WTC11 (cell line): ENCODE data around the gene SYT8. TPM values are rescaled to one million over a fixed set of nuclear protein-coding genes. Genes with fewer than 3 reads are reported as not detected.

ENCODE experiments used
- ATAC-seq: fragments of 200-7000 bp; cut with Tn5 transposase; 2 replicates; pipeline ENCODE4 v1.10.0; 2021; ENCODE audit warnings: mild to moderate bottlenecking, moderate library complexity
- CTCF ChIA-PET: fragments of 300-600 bp; sonication (Branson Sonifier 250); formaldehyde crosslinking; loops from one replicate; lab custom pipeline; 2021; ENCODE audit warnings: antibody characterized with exemption; lab: Charles Lee
- POLR2A ChIA-PET: fragments of 350-600 bp; sonication (Branson Sonifier 250); formaldehyde crosslinking; loops from one replicate; lab custom pipeline; 2021; ENCODE audit warnings: antibody characterized with exemption; lab: Charles Lee
- DNase-seq: peaks from one replicate; pipeline ENCODE4 v3.0.0; 2021; ENCODE audit warnings: low spot score
- H3K27ac Mint-ChIP-seq: 2 replicates; pipeline ENCODE4 v1.8.0; 2021; ENCODE audit warnings: mixed read lengths
- H3K27me3 Mint-ChIP-seq: 2 replicates; pipeline ENCODE4 v1.8.0; 2021; ENCODE audit warnings: low read depth, mild to moderate bottlenecking, moderate library complexity, mixed read lengths
- H3K36me3 Mint-ChIP-seq: 2 replicates; pipeline ENCODE4 v1.8.0; 2021; ENCODE audit warnings: mixed read lengths
- H3K4me1 Mint-ChIP-seq: 2 replicates; pipeline ENCODE4 v1.8.0; 2022; ENCODE audit warnings: mixed read lengths
- H3K4me3 Mint-ChIP-seq: 2 replicates; pipeline ENCODE4 v1.8.0; 2021; ENCODE audit warnings: mild to moderate bottlenecking, moderate library complexity, mixed read lengths
- H3K9me3 Mint-ChIP-seq: 2 replicates; pipeline ENCODE4 v1.8.0; 2021; ENCODE audit warnings: mixed read lengths
- ARID4B ChIP-seq: sonication (generic); formaldehyde crosslinking; IDR thresholded peaks from 2 replicates; pipeline ENCODE4 v1.8.0; 2023; ENCODE audit warnings: missing genetic modification reagents, mild to moderate bottlenecking, borderline replicate concordance
- ATF2 ChIP-seq: sonication (generic); formaldehyde crosslinking; IDR thresholded peaks from 2 replicates; pipeline ENCODE4 v1.8.1; 2022; ENCODE audit warnings: low read depth, missing genetic modification reagents, borderline replicate concordance
- CTCF ChIP-seq: fragments of 200-600 bp; IDR thresholded peaks from 2 replicates; pipeline ENCODE4 v1.8.0; 2022; ENCODE audit warnings: antibody characterized with exemption
- ESRRA ChIP-seq: sonication (generic); formaldehyde crosslinking; IDR thresholded peaks from 2 replicates; pipeline ENCODE4 v1.8.1; 2022; ENCODE audit warnings: mild to moderate bottlenecking, missing genetic modification reagents, borderline replicate concordance
- IRF1 ChIP-seq: sonication (generic); formaldehyde crosslinking; IDR thresholded peaks from 2 replicates; pipeline ENCODE4 v1.8.0; 2023; ENCODE audit warnings: missing genetic modification reagents
- IRF2 ChIP-seq: sonication (generic); formaldehyde crosslinking; IDR thresholded peaks from 2 replicates; pipeline ENCODE4 v1.8.0; 2022; ENCODE audit warnings: low read depth, missing genetic modification reagents, borderline replicate concordance
- MAX ChIP-seq: sonication (generic); formaldehyde crosslinking; IDR thresholded peaks from 2 replicates; pipeline ENCODE4 v1.8.0; 2022; ENCODE audit warnings: mild to moderate bottlenecking, missing genetic modification reagents
- NFYB ChIP-seq: sonication (generic); formaldehyde crosslinking; conservative IDR thresholded peaks from 2 replicates; pipeline ENCODE4 v1.8.0; 2022; ENCODE audit warnings: low read depth, missing genetic modification reagents
- OVOL2 ChIP-seq: fragments of 250-450 bp; sonication (Bioruptor Pico); IDR thresholded peaks from 2 replicates; pipeline ENCODE4 v1.9.0; 2021; ENCODE audit warnings: mild to moderate bottlenecking, borderline replicate concordance
- PREB ChIP-seq: sonication (generic); formaldehyde crosslinking; IDR thresholded peaks from 2 replicates; pipeline ENCODE4 v1.8.1; 2022; ENCODE audit warnings: mild to moderate bottlenecking, missing genetic modification reagents, moderate library complexity, borderline replicate concordance
- STAT6 ChIP-seq: sonication (generic); formaldehyde crosslinking; conservative IDR thresholded peaks from 2 replicates; pipeline ENCODE4 v1.8.1; 2023; ENCODE audit warnings: mild to moderate bottlenecking, low read depth, missing genetic modification reagents, moderate library complexity
- TEAD1 ChIP-seq: sonication (generic); formaldehyde crosslinking; IDR thresholded peaks from 2 replicates; pipeline ENCODE4 v1.8.0; 2022; ENCODE audit warnings: mild to moderate bottlenecking, missing genetic modification reagents
- USF1 ChIP-seq: sonication (generic); formaldehyde crosslinking; IDR thresholded peaks from 2 replicates; pipeline ENCODE4 v1.8.0; 2022; ENCODE audit warnings: mild to moderate bottlenecking, missing genetic modification reagents
- ZNF317 ChIP-seq: sonication (generic); formaldehyde crosslinking; IDR thresholded peaks from 2 replicates; pipeline ENCODE4 v1.8.1; 2023; ENCODE audit warnings: low read depth, mild to moderate bottlenecking, moderate library complexity, missing genetic modification reagents, borderline replicate concordance
- total RNA-seq: library from RNA; stranded (reverse); gene quantifications from 3 replicates; pipeline ENCODE4 v1.2.3, GENCODE V29; 2021

SYT8 gene
- total RNA-seq, 1 experiment from 2014 or later, result 0.37 TPM

- Mint-ChIP-seq H3K36me3 (no peaks in the 10 kb centered on the region), H3K9me3 (no peaks in the 10 kb centered on the region)
- DNase-seq, result no peak
- POLR2A ChIA-PET, result no interaction called here
- no peak for TF ChIP-seq PREB (CRISPR knock-in tag)
- no peak for TF ChIP-seq ESRRA (CRISPR knock-in tag)
- TF ChIP-seq IRF2 (CRISPR knock-in tag), result no peak
- TF ChIP-seq NFYB (CRISPR knock-in tag), result no peak
- TF ChIP-seq STAT6, result no peak
- no peak for TF ChIP-seq TEAD1
- no peak for TF ChIP-seq USF1
- no peak for TF ChIP-seq ZNF317 (CRISPR knock-in tag)
- TF ChIP-seq ARID4B (CRISPR knock-in tag), result no peak
- no peak for TF ChIP-seq MAX (CRISPR knock-in tag)
- no peak for TF ChIP-seq IRF1 (CRISPR knock-in tag)
- no peak for TF ChIP-seq OVOL2
- no peak for TF ChIP-seq ATF2 (CRISPR knock-in tag)
- TF ChIP-seq CTCF, result no peak
- TF ChIP-seq, all 79 proteins: peak for 0
- no peak for ATAC-seq
- CTCF ChIA-PET, result interaction anchor here (1.1 to 6.0 kb wide), 3 partner anchors 119 to 277 kb away, joined by 3 to 69 read pairs (median 3); no protein-coding TSS in a partner anchor
- H3K27ac Mint-ChIP-seq, result no peak overlapping the region
- H3K4me1 Mint-ChIP-seq, result 0 out of 2 replicates have a peak, but pooled peaks cover 3% of the 10 kb centered on the region
- no peaks in the 10 kb centered on the region; the same call in 1 of the 2 replicates for H3K27me3 Mint-ChIP-seq
- H3K4me3 Mint-ChIP-seq, result no peak overlapping the region
Measured at GRCh38 chr11:1879941-1880720, 45.3 kb downstream of the SYT8 start.
